Naive B cell (primary cell): ENCODE results near the gene PIGA. TPM values are rescaled to one million over a fixed set of nuclear protein-coding genes. Genes with fewer than 3 reads are reported as not detected.

ENCODE experiments used
- ATAC-seq, 2 donors: fragments of 150-1000 bp; cut with Tn5 transposase; 2 replicates each; pipeline ENCODE4 v1.10.0; 2021; ENCODE audit warnings: low read depth in 2 of 2, mild to moderate bottlenecking in 2 of 2, moderate library complexity in 2 of 2
- DNase-seq: peaks from one replicate; pipeline ENCODE4 v3.0.0; 2022
- H3K27ac Mint-ChIP-seq, 6 donors: one replicate each; pipeline ENCODE4 v1.8.0; 2020 to 2022; ENCODE audit warnings: mild to moderate bottlenecking in 6 of 6, mixed read lengths in 6 of 6, moderate library complexity in 5 of 6, inconsistent platforms in 2 of 6
- H3K27me3 Mint-ChIP-seq, 3 donors: one replicate each; pipeline ENCODE4 v1.8.0; 2021 to 2022; ENCODE audit warnings: mixed read lengths in 3 of 3, mild to moderate bottlenecking in 1 of 3
- H3K36me3 Mint-ChIP-seq, 2 donors: one replicate each; pipeline ENCODE4 v1.8.0; 2020 to 2022; ENCODE audit warnings: mixed read lengths in 2 of 2, inconsistent platforms in 1 of 2, mild to moderate bottlenecking in 1 of 2
- H3K4me1 Mint-ChIP-seq, 3 donors: one replicate each; pipeline ENCODE4 v1.8.0; 2020 to 2022; ENCODE audit warnings: mixed read lengths in 3 of 3, inconsistent platforms in 1 of 3, mild to moderate bottlenecking in 1 of 3, moderate library complexity in 1 of 3
- H3K4me3 Mint-ChIP-seq, 8 donors: one replicate each; pipeline ENCODE4 v1.8.0; 2020 to 2022; ENCODE audit warnings: mild to moderate bottlenecking in 8 of 8, mixed read lengths in 8 of 8, moderate library complexity in 8 of 8, inconsistent platforms in 2 of 8
- H3K9me3 Mint-ChIP-seq, 7 donors: one replicate each; pipeline ENCODE4 v1.8.0; 2020 to 2022; ENCODE audit warnings: mixed read lengths in 7 of 7, mild to moderate bottlenecking in 5 of 7, inconsistent platforms in 2 of 7, moderate library complexity in 1 of 7
- polyA plus RNA-seq, 6 donors: library from polyadenylated mRNA; unstranded; fragments of 300-500 nt; fragmentation: Illumina TruSeq; gene quantifications; one replicate each; pipeline ENCODE4 v1.2.3, GENCODE V29; 2021; ENCODE audit warnings: low read depth in 6 of 6

Gene PIGA
- polyA plus RNA-seq, 6 donors from 2014 or later: 3.4 to 12.0 (median 7.8) TPM

DNA sequence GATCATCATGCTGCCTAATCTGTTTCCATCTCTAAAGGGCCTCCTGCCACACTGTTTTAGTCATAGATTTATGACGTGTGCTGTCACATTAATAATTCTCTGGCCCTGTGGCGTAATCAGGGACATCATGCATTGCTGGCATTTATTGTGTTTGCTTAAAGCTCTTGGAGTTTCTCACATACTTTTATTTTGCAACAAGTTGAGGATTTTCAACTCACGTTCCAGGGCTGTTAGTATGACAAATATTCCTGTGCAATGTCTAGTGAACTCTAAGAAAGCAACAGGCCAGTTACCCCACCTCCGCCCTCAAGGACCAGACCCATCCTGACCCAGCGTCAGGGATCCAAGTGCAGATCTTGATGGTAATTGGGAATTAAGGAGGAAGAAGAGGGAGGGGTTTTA is 7.8 kb upstream of the PIGA start:
- no peak for DNase-seq
- H3K9me3 Mint-ChIP-seq: no peaks in the 10 kb centered on the region
- no peak overlapping the region for H3K27ac Mint-ChIP-seq
- peaks cover 11 to 40% (median 16%) of the 10 kb centered on the region in 3 donors for H3K27me3 Mint-ChIP-seq
- H3K36me3 Mint-ChIP-seq: no peaks in the 10 kb centered on the region
- H3K4me3 Mint-ChIP-seq: no peak overlapping the region
- ATAC-seq: no peak
- no peaks in the 10 kb centered on the region for H3K4me1 Mint-ChIP-seq

DNA sequence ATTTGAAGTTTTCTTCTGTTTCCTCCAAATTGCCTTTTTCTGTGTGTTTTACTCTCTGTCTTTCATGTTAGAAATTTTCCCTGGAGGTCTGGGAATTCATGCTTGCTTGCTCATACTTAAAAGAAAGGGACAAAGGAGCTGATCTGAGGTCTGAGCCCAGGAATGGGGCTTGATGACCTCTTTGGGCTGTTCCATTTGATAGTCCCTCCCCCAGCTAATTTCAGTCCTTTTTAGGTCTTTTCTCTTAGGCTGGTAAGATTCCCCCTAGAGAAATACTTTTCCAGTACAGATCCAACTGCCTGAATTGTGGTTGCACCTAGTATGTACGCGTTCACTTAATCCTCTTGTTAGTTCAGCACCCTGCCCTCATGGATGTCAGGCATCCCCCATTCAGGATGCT is 5.5 kb upstream of the PIGA start:
- peaks cover 0 to 4% (median 0%) of the 10 kb centered on the region in 7 donors for H3K9me3 Mint-ChIP-seq
- H3K27me3 Mint-ChIP-seq: peaks cover 21 to 44% (median 23%) of the 10 kb centered on the region in 3 donors
- H3K4me1 Mint-ChIP-seq: peaks cover 0 to 4% (median 0%) of the 10 kb centered on the region in 3 donors
- H3K36me3 Mint-ChIP-seq: no peaks in the 10 kb centered on the region
- ATAC-seq: no peak
- H3K4me3 Mint-ChIP-seq: peak overlapping the region in 1 of 8 donors; percentile 10
- H3K27ac Mint-ChIP-seq: peak overlapping the region in 1 of 6 donors; percentile 16
- no peak for DNase-seq

DNA sequence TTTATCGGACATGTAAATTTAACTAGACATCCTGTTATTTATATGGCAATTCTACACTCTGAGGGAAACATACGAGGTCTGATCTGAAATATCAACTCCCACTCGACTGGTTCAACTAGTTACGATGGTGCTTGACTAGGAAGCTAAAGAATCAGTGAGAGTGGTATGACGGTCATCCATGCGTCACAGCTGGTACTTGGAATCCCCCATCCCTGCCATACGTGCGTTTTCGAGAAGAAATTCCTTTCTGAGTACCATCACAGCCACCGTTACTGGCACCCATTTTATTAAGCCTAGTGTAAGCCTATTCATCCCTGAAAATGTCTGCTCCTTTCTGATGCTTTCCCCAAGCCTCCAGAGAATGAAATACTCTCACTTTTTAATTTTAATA is 695 bp upstream of the PIGA start:
- peak overlapping the region; percentile 87 to 95 (median 92) for H3K4me3 Mint-ChIP-seq
- peaks cover 13 to 33% (median 15%) of the 10 kb centered on the region in 3 donors for H3K27me3 Mint-ChIP-seq
- peak; percentile 49 for DNase-seq
- H3K36me3 Mint-ChIP-seq: no peaks in the 10 kb centered on the region
- peaks cover 0 to 4% (median 0%) of the 10 kb centered on the region in 7 donors for H3K9me3 Mint-ChIP-seq
- peak; percentile 54 to 57 for ATAC-seq
- H3K27ac Mint-ChIP-seq: peak overlapping the region; percentile 95 to 99 (median 98)
- H3K4me1 Mint-ChIP-seq: peaks cover 0 to 11% (median 4%) of the 10 kb centered on the region in 3 donors

DNA sequence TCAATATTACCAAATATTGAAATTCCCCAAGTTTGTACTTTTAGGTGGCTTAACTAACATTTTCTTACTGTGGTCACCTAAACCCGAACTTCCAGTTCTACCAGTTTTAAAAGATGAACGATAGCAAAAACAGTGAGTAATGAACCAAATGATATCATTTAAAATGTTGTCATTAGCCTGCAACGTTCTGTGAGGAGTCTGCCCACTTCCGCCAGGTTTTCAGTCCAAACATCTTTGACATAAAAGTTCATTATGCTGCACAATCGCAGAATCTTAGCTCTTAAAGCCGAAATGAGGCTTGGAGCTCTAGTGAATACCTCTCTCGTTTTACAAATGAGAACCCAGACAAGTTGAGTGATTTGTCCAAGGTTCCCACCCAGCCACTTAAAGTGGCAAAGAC is 762 bp downstream of the PIGA start:
- DNase-seq (no peak), ATAC-seq (no peak)
- Mint-ChIP-seq H3K36me3 (no peaks in the 10 kb centered on the region), H3K9me3 (peaks cover 0 to 4% (median 0%) of the 10 kb centered on the region in 7 donors), H3K27ac (peak overlapping the region; percentile 94 to 99 (median 98)), H3K4me3 (peak overlapping the region; percentile 87 to 95 (median 92)), H3K27me3 (peaks cover 8 to 21% (median 15%) of the 10 kb centered on the region in 3 donors), H3K4me1 (peaks cover 0 to 11% (median 4%) of the 10 kb centered on the region in 3 donors)

DNA sequence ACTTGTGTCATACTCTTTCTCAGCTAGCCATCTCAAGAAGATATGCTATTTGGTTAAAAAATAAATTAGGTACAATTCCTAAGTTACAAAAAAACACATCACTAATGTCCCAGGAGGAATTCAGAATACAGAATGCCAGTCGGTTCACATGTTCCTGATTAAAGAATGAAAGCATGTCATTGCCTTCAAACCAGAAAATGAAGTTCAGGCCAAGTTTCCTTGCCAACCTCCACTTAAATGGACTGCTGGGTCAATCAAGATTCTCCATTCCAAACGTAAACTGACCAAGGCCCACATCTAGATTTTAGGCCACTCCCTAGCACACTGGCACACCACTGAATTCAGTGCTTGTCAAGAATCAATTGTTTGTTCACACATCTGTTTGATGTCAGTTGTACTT is 6.5 kb downstream of the PIGA start:
- no peak overlapping the region for H3K27ac Mint-ChIP-seq
- H3K36me3 Mint-ChIP-seq: no peaks in the 10 kb centered on the region
- H3K9me3 Mint-ChIP-seq: peaks cover 0 to 3% (median 0%) of the 10 kb centered on the region in 7 donors
- no peak for DNase-seq
- peaks cover 0 to 4% (median 0%) of the 10 kb centered on the region in 3 donors for H3K4me1 Mint-ChIP-seq
- no peak overlapping the region for H3K4me3 Mint-ChIP-seq
- H3K27me3 Mint-ChIP-seq: no peaks in the 10 kb centered on the region
- ATAC-seq: no peak

DNA sequence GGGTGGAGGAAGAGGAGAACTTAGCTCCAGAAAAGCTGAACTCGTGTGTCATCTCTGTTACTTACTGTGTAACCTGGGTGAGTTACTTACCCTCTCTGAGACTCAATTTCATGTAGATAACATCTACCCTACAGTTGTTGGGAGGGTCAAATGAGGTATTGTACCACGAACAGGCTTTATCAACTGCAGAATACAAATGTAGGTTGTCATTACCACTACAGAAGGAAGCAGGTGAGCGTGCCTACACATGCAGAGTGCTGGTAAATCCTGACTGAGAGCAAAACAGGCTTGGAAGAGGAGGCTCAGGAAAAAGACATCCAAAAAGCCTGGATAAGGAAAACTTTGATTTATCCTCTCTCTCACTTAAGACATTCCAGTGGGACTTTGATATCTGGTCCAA is 7.2 kb downstream of the PIGA start:
- no peak overlapping the region for H3K4me3 Mint-ChIP-seq
- peaks cover 0 to 3% (median 0%) of the 10 kb centered on the region in 7 donors for H3K9me3 Mint-ChIP-seq
- DNase-seq (no peak), ATAC-seq (no peak)
- no peaks in the 10 kb centered on the region for H3K36me3 Mint-ChIP-seq
- no peaks in the 10 kb centered on the region for H3K27me3 Mint-ChIP-seq
- peaks cover 0 to 4% (median 0%) of the 10 kb centered on the region in 3 donors for H3K4me1 Mint-ChIP-seq
- peak overlapping the region in 2 of 6 donors; percentile 41 to 44 for H3K27ac Mint-ChIP-seq

DNA sequence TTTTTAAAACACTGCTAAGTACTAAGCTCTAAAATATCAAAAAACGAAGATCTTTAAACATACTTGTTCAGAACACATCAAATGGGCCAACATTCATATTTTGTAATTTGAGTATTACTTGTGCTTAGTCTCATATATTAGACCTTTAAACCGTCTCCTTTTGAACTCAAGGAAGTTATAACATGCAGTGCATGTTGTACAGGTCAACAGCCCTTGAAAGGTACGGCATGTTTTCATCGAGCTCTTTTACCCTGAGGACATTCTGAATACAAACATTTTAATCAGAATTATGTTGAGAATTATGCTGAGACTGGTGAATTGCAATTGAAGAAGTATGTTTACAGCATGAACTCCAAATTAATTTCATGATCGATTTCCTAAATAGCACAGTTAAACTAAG is 12.9 kb downstream of the PIGA start:
- Mint-ChIP-seq H3K36me3 (no peaks in the 10 kb centered on the region), H3K27ac (no peak overlapping the region), H3K9me3 (peaks cover 0 to 2% (median 0%) of the 10 kb centered on the region in 7 donors), H3K4me3 (no peak overlapping the region), H3K4me1 (no peaks in the 10 kb centered on the region), H3K27me3 (no peaks in the 10 kb centered on the region)
- ATAC-seq: no peak
- DNase-seq: no peak

DNA sequence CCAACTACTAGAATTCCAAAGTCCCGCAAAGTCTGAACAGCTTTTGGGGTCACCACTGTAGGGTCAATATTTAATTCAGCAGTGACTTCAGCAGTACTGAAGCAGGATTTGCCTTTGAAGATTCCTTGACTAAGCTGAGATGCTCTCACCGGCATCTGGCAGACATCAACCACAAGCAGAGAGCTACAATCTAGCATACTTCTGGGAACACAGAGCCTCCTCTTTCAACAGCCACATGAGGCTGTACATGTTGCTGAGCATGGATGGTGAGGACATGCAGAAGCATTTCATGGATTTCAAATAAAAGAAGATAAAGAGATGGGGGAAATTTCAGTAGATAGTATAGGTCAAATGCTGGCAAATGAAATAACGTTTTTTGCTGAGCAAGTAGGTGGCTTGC is 13.3 kb downstream of the PIGA start:
- DNase-seq (no peak), ATAC-seq (no peak)
- H3K4me3 Mint-ChIP-seq: no peak overlapping the region
- H3K4me1 Mint-ChIP-seq: no peaks in the 10 kb centered on the region
- H3K27me3 Mint-ChIP-seq: no peaks in the 10 kb centered on the region
- peak overlapping the region in 1 of 6 donors; percentile 30 for H3K27ac Mint-ChIP-seq
- peaks cover 0 to 2% (median 0%) of the 10 kb centered on the region in 7 donors for H3K9me3 Mint-ChIP-seq
- H3K36me3 Mint-ChIP-seq: no peaks in the 10 kb centered on the region

DNA sequence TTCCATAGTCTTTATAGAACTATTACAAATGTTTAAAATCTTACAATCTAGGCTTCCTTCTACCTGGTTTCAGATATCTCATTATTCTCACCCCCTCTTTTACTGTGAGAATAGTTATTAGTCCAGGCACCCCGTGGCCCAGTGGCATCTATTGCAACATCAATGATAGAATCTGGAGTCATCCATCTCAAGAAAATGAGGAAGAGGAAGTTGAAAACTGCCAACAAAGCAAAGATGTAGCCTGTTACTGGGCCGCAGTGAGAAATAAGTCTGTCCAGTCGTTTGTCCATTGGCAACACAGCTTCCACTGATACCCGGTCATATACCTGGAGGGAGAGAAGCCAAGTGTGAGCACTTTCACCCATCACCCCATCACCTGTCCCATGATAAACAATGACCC is 13.9 kb downstream of the PIGA start:
- Mint-ChIP-seq H3K36me3 (no peaks in the 10 kb centered on the region), H3K27me3 (no peaks in the 10 kb centered on the region), H3K4me1 (no peaks in the 10 kb centered on the region), H3K27ac (no peak overlapping the region), H3K4me3 (no peak overlapping the region), H3K9me3 (peaks cover 0 to 2% (median 0%) of the 10 kb centered on the region in 7 donors)
- DNase-seq: no peak
- ATAC-seq: no peak

DNA sequence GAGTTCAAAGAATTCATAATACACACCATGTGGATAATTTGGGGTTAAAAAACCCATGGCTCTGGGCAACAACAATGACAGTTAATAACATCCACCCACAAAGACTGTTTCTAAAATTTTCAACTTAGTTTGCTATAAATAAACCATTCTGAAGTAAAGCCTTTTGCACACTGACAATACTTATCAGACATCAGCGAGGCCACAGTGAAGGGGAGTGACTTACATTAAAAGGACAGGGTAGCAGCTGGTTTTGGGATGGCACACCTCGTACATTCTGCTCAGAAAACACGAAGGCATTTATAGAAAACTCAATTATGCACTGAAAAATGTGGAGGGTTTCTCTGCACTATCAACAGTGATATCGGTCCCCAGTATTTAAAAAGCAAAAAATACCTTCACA is 15.0 kb downstream of the PIGA start:
- H3K27me3 Mint-ChIP-seq: no peaks in the 10 kb centered on the region
- no peaks in the 10 kb centered on the region for H3K4me1 Mint-ChIP-seq
- ATAC-seq: no peak
- no peak for DNase-seq
- no peaks in the 10 kb centered on the region for H3K36me3 Mint-ChIP-seq
- H3K4me3 Mint-ChIP-seq: no peak overlapping the region
- peaks cover 0 to 2% (median 0%) of the 10 kb centered on the region in 7 donors for H3K9me3 Mint-ChIP-seq
- H3K27ac Mint-ChIP-seq: peak overlapping the region in 1 of 6 donors; percentile 20

DNA sequence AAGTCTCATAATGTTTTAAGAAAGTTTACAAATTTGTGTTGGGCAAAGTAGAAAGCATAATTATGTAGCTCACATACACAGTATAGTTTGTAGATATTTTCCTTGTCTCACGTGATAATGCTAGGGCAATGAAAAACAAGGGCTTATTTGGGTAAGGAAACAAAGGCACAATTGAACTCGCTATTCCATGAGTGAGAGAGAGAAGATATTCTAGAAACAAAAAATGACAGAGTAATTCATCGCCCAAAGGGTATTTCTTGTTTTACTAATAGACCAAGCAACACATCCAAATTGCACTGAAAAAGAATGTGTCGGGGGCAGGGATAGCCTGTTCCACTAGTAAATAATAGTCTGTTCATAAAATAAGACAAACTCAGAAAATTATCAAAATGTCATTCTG is 16.2 kb downstream of the PIGA start:
- Mint-ChIP-seq H3K27me3 (no peaks in the 10 kb centered on the region), H3K36me3 (no peaks in the 10 kb centered on the region), H3K4me1 (no peaks in the 10 kb centered on the region), H3K4me3 (no peak overlapping the region), H3K9me3 (peaks cover 0 to 2% (median 0%) of the 10 kb centered on the region in 7 donors), H3K27ac (no peak overlapping the region)
- DNase-seq (no peak), ATAC-seq (no peak)

DNA sequence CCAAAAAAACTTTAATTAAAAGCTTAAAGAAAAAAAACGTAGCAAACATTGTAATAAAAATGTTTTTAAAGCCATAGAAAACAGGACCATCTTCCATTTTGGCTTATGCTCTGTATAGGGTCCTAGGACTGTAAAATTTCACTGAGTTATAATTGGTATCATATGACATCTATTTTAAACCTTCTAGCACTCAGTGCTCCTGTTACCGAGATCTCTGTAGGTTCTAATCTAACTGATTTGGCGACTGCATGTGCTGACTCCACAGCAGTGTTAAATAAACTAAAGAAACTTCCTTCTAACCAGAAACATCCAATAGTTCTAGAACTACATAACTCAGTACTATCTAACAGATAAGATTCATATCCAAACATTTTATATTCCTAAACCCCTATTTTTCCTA is 19.8 kb downstream of the PIGA start, which contains the start of gene ASB11:
Gene ASB11, minus strand, starts transcription at position 132 of the 400 bp plus-strand sequence. Its CDS starts 35 bp downstream, at position 97.
- Mint-ChIP-seq H3K36me3 (no peaks in the 10 kb centered on the region), H3K4me3 (no peak within 1 kb of the TSS), H3K4me1 (no peaks in the 10 kb centered on the region), H3K27ac (no peak within 1 kb of the TSS), H3K9me3 (peaks cover 0 to 2% (median 0%) of the 10 kb centered on the region in 7 donors), H3K27me3 (no peaks in the 10 kb centered on the region)
- ATAC-seq (no peak), DNase-seq (no peak)

DNA sequence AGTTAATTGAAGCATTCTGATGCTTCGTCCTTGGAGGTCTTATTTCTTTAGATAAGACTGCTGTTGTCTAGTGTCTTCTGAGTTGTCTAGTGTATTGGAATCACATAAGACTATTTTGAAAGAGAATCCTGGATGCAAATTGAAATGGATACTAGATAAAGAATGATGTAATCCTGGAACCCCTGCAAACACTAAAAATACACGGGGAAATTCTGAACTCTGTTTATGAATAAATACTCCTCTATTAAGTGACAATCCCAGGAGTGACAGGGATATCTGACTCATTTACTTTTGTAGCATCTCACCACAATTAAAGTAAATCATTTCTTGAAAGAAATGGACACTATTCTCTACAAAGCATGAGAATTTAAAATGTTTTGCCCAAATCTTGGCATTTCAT is 20.9 kb downstream of the PIGA start:
- no peak for ATAC-seq
- no peaks in the 10 kb centered on the region for H3K4me1 Mint-ChIP-seq
- H3K27ac Mint-ChIP-seq: no peak overlapping the region
- H3K27me3 Mint-ChIP-seq: no peaks in the 10 kb centered on the region
- no peaks in the 10 kb centered on the region for H3K9me3 Mint-ChIP-seq
- no peak overlapping the region for H3K4me3 Mint-ChIP-seq
- no peaks in the 10 kb centered on the region for H3K36me3 Mint-ChIP-seq
- DNase-seq: no peak

DNA sequence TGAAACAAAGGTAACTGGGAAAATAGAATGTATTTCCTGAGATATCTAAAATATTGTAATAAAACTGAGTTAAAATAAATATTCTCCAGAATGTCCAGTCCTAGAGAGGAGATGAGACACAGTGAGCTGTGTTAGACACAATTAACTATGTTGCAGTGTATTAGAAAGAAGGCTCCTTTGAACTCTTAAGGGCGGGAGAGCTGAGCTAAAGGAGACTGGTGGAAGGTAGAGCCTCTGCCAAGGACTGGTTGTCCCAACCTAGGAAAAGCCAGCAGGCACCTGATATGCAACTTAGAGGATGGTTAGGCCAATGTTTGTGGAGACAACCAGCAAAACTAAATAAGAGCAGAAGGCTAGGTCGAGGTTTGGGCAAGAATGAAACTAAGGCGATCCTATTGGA is 24.2 kb downstream of the PIGA start:
- H3K27me3 Mint-ChIP-seq: peaks cover 0 to 14% (median 0%) of the 10 kb centered on the region in 3 donors
- H3K4me1 Mint-ChIP-seq: no peaks in the 10 kb centered on the region
- ATAC-seq (no peak), DNase-seq (no peak)
- peaks cover 0 to 3% (median 0%) of the 10 kb centered on the region in 7 donors for H3K9me3 Mint-ChIP-seq
- H3K27ac Mint-ChIP-seq: no peak overlapping the region
- H3K4me3 Mint-ChIP-seq: no peak overlapping the region
- H3K36me3 Mint-ChIP-seq: peaks cover 0 to 4% of the 10 kb centered on the region in 2 donors
